HG02798 (cell line): ENCODE results near the gene ZDHHC23.

ENCODE experiments used
- ATAC-seq: cut with Tn5 transposase; IDR thresholded peaks from one replicate; pipeline ENCODE4 v1.9.1; 2021; ENCODE audit warnings: mild to moderate bottlenecking; ENCODE audit not compliant: unreplicated experiment, poor library complexity

The ZDHHC23 gene

DNA sequence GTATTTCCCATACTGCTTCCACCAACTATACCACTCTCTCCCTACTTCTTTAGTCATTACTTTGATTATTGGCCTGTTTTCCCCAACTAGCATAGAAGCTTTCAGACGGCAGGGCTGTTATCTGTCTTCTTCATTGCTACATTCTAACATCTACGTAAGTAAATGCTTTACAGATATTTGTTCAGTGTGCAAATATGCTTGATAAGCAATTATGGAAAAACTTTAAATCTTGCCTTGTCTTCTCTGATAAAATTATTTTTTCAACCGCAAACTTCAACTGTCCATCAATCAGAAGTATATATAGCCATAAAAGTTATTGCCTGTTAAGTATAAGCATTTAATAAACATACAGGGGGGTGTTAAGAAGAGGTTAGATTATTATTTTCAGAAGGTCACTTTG is 35.7 kb downstream of the ZDHHC23 start:
- no peak for ATAC-seq

DNA sequence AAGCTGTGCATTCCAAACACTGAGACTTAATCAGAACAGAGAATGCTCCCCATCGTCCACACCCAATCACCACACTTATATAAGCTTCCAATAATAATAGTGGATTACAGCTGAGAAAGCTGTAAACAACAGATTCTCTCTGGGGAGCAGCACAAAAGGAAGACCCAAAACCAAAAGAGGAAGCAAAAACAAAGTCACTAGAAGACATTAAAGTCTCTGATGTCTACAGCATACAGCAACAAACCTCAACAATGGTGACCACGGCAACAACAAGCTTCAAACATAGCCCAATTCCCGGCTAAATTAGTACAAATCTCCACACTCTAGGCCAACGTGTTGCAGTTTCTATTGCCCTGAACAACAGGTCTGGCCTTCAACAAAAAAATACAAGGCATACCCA is 37.7 kb downstream of the ZDHHC23 start:
- peak; percentile 62 for ATAC-seq

DNA sequence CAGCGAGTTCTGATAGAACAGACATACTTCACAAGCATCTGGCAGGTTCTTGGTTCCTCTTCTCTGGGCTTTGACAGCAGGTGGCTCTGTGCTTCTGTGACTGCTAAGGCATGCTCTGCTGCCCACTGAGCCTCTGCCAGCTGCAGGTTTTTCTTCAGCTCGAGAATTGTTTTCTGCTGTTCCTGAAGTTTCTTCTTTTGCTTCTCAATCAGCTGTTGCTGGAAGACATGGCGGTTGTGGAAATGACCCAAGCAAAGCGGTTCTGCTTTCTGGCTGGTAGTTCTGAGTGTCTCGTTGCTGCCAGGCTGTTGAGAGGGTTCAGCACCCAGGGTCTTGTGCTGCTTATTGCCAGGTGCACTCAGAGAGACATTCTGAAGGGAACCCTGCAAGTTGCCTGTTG is 57.7 kb downstream of the ZDHHC23 start:
- peak; percentile 92 for ATAC-seq

DNA sequence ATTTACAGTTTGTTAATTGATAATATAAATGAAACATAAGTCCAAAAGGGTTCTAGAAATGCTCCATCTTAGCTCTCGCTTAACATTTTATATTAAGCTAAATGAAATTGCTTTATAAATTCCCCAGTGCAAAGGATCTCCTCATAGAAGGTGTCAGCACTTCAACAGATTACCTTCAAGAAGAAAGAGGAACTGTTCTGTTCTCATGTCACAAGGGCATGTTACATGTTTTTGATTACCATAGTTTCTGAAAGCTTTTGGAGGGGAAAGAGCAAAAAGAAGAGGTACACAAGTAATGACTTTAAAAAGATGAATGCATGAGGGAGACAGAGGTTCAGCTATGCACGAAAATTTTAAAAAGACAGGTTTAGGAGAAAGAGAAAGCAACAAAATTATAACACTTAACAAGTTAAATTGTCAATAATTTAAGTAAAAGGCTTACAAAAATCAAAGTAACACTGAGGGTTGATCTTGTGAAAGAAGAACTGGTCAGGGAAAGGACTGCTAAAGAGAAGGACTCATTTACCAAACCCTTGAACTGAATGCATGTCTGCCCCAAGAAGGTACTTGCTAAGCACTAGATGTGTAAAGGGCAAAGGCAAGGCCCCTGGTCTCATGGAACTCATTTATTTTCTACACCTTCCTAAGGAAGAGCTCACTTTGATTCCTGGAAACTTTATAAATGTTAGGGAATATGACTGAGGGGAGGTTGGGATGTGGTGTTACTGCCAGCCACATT is 63.4 kb downstream of the ZDHHC23 start:
- peak; percentile 86 for ATAC-seq
